RWPE1 (cell line): ENCODE measurements around the gene WNT3.

Experiments used
- CTCF ChIA-PET: fragments of 350-600 bp; sonication (Branson Sonifier 250); formaldehyde crosslinking; extraction: SDS; loops from one replicate; lab custom pipeline; 2021; lab: Yijun Ruan, JAX
- POLR2A ChIA-PET: fragments of 400-600 bp; formaldehyde crosslinking; extraction: SDS; loops from one replicate; lab custom pipeline; 2020; ENCODE audit warnings: antibody characterized with exemption; ENCODE audit not compliant: low non-redundant PET; lab: Yijun Ruan, JAX
- DNase-seq: peaks from one replicate; pipeline ENCODE4 v3.0.0; 2012; ENCODE audit warnings: low spot score
- H3K27ac ChIP-seq: fragments of 450-650 bp; 2 replicates; pipeline ENCODE4 v1.5.1; 2017
- CTCF ChIP-seq: fragments of 450-650 bp; conservative IDR thresholded peaks from 2 replicates; pipeline ENCODE4 v1.5.1; 2017; ENCODE audit warnings: low read depth, mild to moderate bottlenecking

WNT3 gene

GRCh38 chr17:46738544-46738943 lies 79.9 kb downstream of the WNT3 start:
- ChIA-PET CTCF (interaction anchor here (0.7 kb wide), 1 partner anchor 36 kb away, joined by 3 read pairs; no protein-coding TSS in a partner anchor), POLR2A (interaction anchor here (0.7 kb wide), 1 partner anchor 21 kb away, joined by 4 read pairs; no protein-coding TSS in a partner anchor)
- DNase-seq, result no peak
- H3K27ac ChIP-seq, result no peak overlapping the region
- no peak for TF ChIP-seq CTCF

- DNase-seq, result no peak
- CTCF ChIA-PET, result no interaction called here
- no peak for TF ChIP-seq CTCF
- no peak overlapping the region for H3K27ac ChIP-seq
- POLR2A ChIA-PET, result no interaction called here
These were observed 81.2 kb downstream of the WNT3 start for GRCh38 chr17:46737326-46737725.

GRCh38 chr17:46736100-46736499 lies 82.4 kb downstream of the WNT3 start:
- no peak for DNase-seq
- no peak overlapping the region for H3K27ac ChIP-seq
- ChIA-PET CTCF (interaction anchor here (0.8 kb wide), 1 partner anchor 106 kb away, joined by 4 read pairs; no protein-coding TSS in a partner anchor), POLR2A (no interaction called here)
- no peak for TF ChIP-seq CTCF

- DNase-seq, result peak; percentile 54
- no peak overlapping the region for H3K27ac ChIP-seq
- no peak for TF ChIP-seq CTCF
- POLR2A ChIA-PET, result no interaction called here
- CTCF ChIA-PET, result no interaction called here
These were observed 84.5 kb downstream of the WNT3 start for GRCh38 chr17:46733837-46734475.

GRCh38 chr17:46732754-46733398 lies 85.6 kb downstream of the WNT3 start:
- POLR2A ChIA-PET, result no interaction called here
- H3K27ac ChIP-seq, result no peak overlapping the region
- no peak for TF ChIP-seq CTCF
- no peak for DNase-seq
- CTCF ChIA-PET, result interaction anchor here (0.6 kb wide), 1 partner anchor 524 kb away, joined by 5 read pairs; no protein-coding TSS in a partner anchor

- no peak for TF ChIP-seq CTCF
- POLR2A ChIA-PET, result no interaction called here
- no peak overlapping the region for H3K27ac ChIP-seq
- CTCF ChIA-PET, result interaction anchor here (0.6 kb wide), 1 partner anchor 523 kb away, joined by 5 read pairs; no protein-coding TSS in a partner anchor
- no peak for DNase-seq
These were observed 86.3 kb downstream of the WNT3 start for GRCh38 chr17:46732160-46732559.
